Left lung (tissue), 10 donors: Measurements from ENCODE around the gene PPP1R13B. TPM values are rescaled to one million over a fixed set of nuclear protein-coding genes. Genes with fewer than 3 reads are reported as not detected.

Experiments used
- ATAC-seq: fragments of 200-7000 bp; cut with Tn5 transposase; one replicate; pipeline ENCODE4 v1.9.1; 2020; ENCODE audit warnings: moderate library complexity
- DNase-seq, 4 donors: peaks; one replicate each; pipeline ENCODE4 v3.0.0-alpha.2; 2013 to 2020
- H3K27ac ChIP-seq, 2 donors: fragments of 200-600 bp; sonication (generic) in 1 of 2; one replicate each; pipeline versions ENCODE4 v1.5.0 to v1.8.0; 2020 to 2021
- H3K27me3 ChIP-seq, 2 donors: fragments of 200-600 bp; sonication (generic) in 1 of 2; one replicate each; pipeline versions ENCODE4 v1.5.0 to v1.8.0; 2020 to 2021
- H3K36me3 ChIP-seq, 2 donors: fragments of 200-600 bp; sonication (generic) in 1 of 2; one replicate each; pipeline versions ENCODE4 v1.5.0 to v1.8.0; 2020 to 2021
- H3K4me1 ChIP-seq, 2 donors: fragments of 200-600 bp; one replicate each; pipeline ENCODE4 v1.8.0; 2021
- H3K4me3 ChIP-seq, 2 donors: fragments of 200-600 bp; sonication (generic) in 1 of 2; one replicate each; pipeline versions ENCODE4 v1.5.0 to v1.8.0; 2020 to 2021; ENCODE audit warnings: mild to moderate bottlenecking in 1 of 2
- H3K9me3 ChIP-seq, 2 donors: fragments of 200-600 bp; sonication (generic) in 1 of 2; one replicate each; pipeline versions ENCODE4 v1.5.0 to v1.8.0; 2020 to 2021
- intact Hi-C, 2 donors: fragments of 100-400 bp; cut with DNase I; formaldehyde crosslinking; loops; one replicate each; pipeline versions ENCODE4 v1.11.2 to v1.14.2; 2022
- polyA plus RNA-seq, 6 donors: library from polyadenylated mRNA; unstranded; fragments of 120-200 nt; gene quantifications; one replicate each; pipeline ENCODE4 v1.2.1, GENCODE V29; 2013; ENCODE audit not compliant: insufficient read length in 6 of 6
- total RNA-seq, 2 donors: library from RNA; stranded (reverse); fragmentation: NEBNext Ultra II Directional; extraction: Animal tissue kit (Norgen Biotek cat#: 25700); gene quantifications; one replicate each; pipeline ENCODE4 v1.2.1, GENCODE V29; 2021
- TF ChIP-seq, protein P1 (sequence below), 2 donors: fragments of 200-600 bp; sonication (generic) in 1 of 2; IDR thresholded peaks; one replicate each; pipeline versions ENCODE4 v1.5.0 to v1.8.0; 2021; ENCODE audit warnings: antibody characterized with exemption in 2 of 2
- donor health status: DM: no; HTN: yes; CAD: no.
- donor health status: DM: no; HTN: no; CAD: no.

Gene PPP1R13B
- total and polyA plus RNA-seq, 8 donors = 48.0 to 86.9 (median 61.7) TPM

DNA sequence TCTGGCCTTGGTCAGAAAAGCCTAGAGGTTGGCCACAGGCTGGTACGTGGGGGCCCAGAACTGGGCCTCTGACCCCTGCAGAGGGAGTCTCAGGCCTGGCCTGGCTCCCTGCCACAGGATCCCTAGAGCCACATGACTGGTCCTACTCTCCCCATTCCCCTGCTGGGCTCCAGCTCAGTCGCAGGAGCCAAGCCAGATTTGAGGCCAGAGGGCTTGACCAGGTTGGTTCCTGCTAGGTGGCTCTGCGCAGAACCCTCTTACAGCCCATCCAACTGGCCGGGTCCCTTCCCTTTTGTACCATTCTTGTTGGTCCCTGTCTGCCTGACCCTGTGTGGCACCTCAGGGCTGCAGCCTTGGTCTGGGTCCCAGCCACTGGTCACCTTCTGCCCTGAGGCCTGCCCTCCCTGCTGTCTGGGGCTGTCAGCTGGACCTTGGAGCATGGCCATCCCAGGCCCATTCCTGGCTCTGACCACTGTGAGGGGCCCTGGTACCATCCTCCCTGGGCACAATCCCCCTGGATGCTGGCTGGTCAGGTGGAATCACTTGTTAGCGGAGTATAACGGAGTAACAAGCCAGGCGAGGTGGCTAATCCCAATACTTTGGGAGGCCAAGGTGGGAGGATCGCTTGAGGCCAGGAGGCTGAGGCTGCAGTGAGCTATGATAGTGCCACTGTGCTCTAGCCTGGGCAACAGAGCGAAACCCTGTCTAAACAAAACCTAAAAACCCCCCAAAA lies 22.9 kb upstream of the PPP1R13B start:
- H3K27me3 ChIP-seq = peaks cover 0 to 9% of the 10 kb centered on the region in 2 donors
- intact Hi-C loops = no loop called here
- ATAC-seq (no peak), DNase-seq (peak in 1 of 4 donors; percentile 41)
- no peaks in the 10 kb centered on the region for H3K9me3 ChIP-seq
- no peaks in the 10 kb centered on the region for H3K36me3 ChIP-seq
- TF ChIP-seq, protein P1, sequence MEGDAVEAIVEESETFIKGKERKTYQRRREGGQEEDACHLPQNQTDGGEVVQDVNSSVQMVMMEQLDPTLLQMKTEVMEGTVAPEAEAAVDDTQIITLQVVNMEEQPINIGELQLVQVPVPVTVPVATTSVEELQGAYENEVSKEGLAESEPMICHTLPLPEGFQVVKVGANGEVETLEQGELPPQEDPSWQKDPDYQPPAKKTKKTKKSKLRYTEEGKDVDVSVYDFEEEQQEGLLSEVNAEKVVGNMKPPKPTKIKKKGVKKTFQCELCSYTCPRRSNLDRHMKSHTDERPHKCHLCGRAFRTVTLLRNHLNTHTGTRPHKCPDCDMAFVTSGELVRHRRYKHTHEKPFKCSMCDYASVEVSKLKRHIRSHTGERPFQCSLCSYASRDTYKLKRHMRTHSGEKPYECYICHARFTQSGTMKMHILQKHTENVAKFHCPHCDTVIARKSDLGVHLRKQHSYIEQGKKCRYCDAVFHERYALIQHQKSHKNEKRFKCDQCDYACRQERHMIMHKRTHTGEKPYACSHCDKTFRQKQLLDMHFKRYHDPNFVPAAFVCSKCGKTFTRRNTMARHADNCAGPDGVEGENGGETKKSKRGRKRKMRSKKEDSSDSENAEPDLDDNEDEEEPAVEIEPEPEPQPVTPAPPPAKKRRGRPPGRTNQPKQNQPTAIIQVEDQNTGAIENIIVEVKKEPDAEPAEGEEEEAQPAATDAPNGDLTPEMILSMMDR (IDR thresholded peaks at IDR 0.05) = no peak
- no peak overlapping the region for H3K27ac ChIP-seq
- H3K4me3 ChIP-seq = no peak overlapping the region
- H3K4me1 ChIP-seq = peaks cover 9 to 29% of the 10 kb centered on the region in 2 donors

DNA sequence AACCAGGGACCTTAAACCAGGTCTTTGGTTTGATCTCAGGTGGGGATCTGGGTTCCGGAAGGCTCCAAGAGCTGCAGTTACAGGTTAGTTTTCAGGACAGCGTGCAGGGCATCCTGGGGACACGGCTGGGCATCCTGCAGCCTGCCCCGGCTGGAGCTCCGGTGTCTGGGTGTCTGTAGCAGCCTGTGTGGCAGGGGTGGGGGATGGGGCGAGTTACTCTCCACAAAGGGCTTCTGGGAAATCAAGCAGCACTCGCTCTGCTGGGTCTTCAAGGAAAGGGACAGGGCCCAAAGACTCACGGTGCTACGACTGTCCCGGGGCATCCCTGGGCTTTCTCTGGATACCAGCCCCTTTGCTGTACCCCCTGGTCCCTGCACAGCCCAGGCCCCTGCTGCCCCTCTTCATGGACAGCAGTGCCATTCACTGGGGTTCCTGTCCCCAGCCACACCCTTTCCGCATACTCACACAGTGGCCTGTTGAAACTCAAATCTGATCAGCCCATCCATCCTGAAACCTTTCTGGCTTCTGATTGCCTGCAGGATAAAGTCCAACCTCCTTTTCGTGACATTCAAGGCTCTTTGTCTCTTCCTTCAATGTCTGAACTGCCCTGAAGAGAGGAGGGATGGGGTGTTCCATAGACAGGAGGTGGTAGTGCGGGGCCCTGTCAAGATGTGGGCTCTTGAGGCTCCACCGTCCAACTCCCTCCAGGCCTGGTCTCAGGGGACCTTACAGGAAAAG lies 22.2 kb upstream of the PPP1R13B start:
- ATAC-seq (no peak), DNase-seq (peak in 1 of 4 donors; percentile 33)
- Histone ChIP-seq H3K4me1 (peaks cover 9 to 29% of the 10 kb centered on the region in 2 donors), H3K27me3 (peaks cover 0 to 9% of the 10 kb centered on the region in 2 donors), H3K4me3 (no peak overlapping the region), H3K27ac (no peak overlapping the region), H3K9me3 (no peaks in the 10 kb centered on the region), H3K36me3 (no peaks in the 10 kb centered on the region)
- intact Hi-C loops = no loop called here
- TF ChIP-seq, protein P1 (IDR thresholded peaks at IDR 0.05) = no peak

DNA sequence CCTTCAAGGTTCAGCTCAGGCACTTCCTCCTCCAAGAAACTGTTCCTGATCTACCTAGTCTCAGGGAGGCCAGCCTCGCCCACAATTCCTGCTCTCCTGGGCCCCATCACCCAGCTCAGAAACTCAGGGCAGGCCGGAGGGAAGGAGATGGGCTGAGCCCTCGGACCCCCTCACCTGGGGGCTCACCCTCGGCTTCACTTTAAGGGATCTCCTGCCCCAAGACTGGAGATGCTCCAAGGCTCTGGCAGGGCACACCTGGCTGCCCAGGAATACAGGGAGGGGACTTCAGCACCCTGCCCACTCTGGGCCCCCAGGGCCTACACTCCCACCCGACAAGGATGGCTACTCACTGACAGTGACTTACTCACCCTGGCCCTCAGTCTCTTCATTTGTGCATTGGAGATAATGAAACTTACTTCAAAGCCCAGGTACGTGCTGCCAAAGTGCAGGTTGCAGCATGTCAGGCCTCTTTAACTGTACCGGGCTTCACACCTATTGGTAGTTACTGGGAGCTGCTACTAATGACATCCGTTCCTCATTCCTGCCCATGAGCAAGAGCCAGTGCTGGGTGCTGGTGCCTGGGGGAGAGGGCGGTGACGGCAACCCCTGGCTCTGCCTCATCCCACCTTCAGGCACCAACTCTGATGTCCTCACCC lies 21.0 kb upstream of the PPP1R13B start:
- no peak for ATAC-seq
- DNase-seq = peak in 1 of 4 donors; percentile 50
- H3K4me3 ChIP-seq = no peak overlapping the region
- H3K4me1 ChIP-seq = peaks cover 9 to 29% of the 10 kb centered on the region in 2 donors
- H3K27me3 ChIP-seq = peaks cover 0 to 9% of the 10 kb centered on the region in 2 donors
- H3K36me3 ChIP-seq = no peaks in the 10 kb centered on the region
- H3K27ac ChIP-seq = no peak overlapping the region
- TF ChIP-seq, protein P1 (IDR thresholded peaks at IDR 0.05) = no peak
- intact Hi-C loops = no loop called here
- no peaks in the 10 kb centered on the region for H3K9me3 ChIP-seq

DNA sequence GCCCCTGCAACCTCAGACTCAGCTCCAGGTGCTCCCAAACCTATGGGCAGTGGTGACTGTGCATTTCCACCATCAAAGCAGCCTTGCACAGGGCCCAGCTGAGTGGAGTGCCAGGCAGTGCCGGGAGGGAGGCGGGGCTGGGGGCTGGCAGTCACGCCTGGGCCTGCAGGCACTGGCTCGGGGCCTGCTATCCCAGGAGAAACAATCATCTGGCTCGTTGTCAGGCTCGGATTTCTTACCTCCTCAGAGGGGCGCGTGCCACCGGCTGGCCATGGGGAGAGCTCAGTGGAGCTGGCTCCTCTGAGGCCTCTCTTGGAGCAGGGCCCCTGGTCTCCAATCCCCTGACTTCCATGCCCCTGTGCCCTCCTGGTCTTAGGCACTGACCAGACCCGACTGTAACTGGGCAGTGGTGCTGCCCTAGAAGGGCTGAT lies 20.2 kb upstream of the PPP1R13B start:
- ATAC-seq = peak; percentile 67
- intact Hi-C loops = no loop called here
- Histone ChIP-seq H3K36me3 (no peaks in the 10 kb centered on the region), H3K27ac (peak overlapping the region in 1 of 2 donors; percentile 58), H3K9me3 (no peaks in the 10 kb centered on the region), H3K4me3 (no peak overlapping the region), H3K4me1 (peaks cover 8 to 23% of the 10 kb centered on the region in 2 donors), H3K27me3 (peaks cover 0 to 9% of the 10 kb centered on the region in 2 donors)
- DNase-seq = peak in 1 of 4 donors; percentile 80
- TF ChIP-seq, protein P1 (IDR thresholded peaks at IDR 0.05) = no peak
